Neutrophil (primary cell): ENCODE data around the gene HOXC9.

Source experiments
- H3K27ac ChIP-seq: fragments of 200-600 bp; sonication (generic); 2 replicates; pipeline ENCODE4 v1.5.1; 2016; ENCODE audit warnings: mild to moderate bottlenecking, moderate library complexity
- H3K27me3 ChIP-seq: fragments of 200-600 bp; sonication (generic); 2 replicates; pipeline ENCODE4 v1.6.0; 2016; ENCODE audit warnings: mild to moderate bottlenecking
- H3K36me3 ChIP-seq: fragments of 200-600 bp; sonication (generic); 2 replicates; pipeline ENCODE4 v1.5.1; 2017
- H3K4me1 ChIP-seq, 2 experiments: fragments of 200-600 bp in 1 of 2; sonication (generic) in 1 of 2; 1 replicate in 1 of 2; 2 replicates in 1 of 2; pipeline versions ENCODE4 v1.5.1 to v1.6.1; 2013 to 2016; ENCODE audit warnings: low read depth in 1 of 2, low read length in 1 of 2, mild to moderate bottlenecking in 1 of 2, moderate library complexity in 1 of 2; ENCODE audit not compliant: control insufficient read depth in 1 of 2, insufficient read depth in 1 of 2
- H3K4me3 ChIP-seq, 2 experiments: fragments of 200-600 bp in 1 of 2; sonication (generic) in 1 of 2; 1 replicate in 1 of 2; 2 replicates in 1 of 2; pipeline ENCODE4 v1.5.1; 2013 to 2016; ENCODE audit warnings: low read depth in 1 of 2, low read length in 1 of 2, mild to moderate bottlenecking in 1 of 2, moderate library complexity in 1 of 2
- H3K9me3 ChIP-seq: fragments of 200-600 bp; sonication (generic); 2 replicates; pipeline ENCODE4 v1.5.1; 2016
- TF ChIP-seq, protein P1 (sequence below): fragments of 200-600 bp; sonication (generic); IDR thresholded peaks from 2 replicates; pipeline ENCODE4 v1.5.1; 2016; ENCODE audit warnings: antibody characterized with exemption

The HOXC9 gene

DNA sequence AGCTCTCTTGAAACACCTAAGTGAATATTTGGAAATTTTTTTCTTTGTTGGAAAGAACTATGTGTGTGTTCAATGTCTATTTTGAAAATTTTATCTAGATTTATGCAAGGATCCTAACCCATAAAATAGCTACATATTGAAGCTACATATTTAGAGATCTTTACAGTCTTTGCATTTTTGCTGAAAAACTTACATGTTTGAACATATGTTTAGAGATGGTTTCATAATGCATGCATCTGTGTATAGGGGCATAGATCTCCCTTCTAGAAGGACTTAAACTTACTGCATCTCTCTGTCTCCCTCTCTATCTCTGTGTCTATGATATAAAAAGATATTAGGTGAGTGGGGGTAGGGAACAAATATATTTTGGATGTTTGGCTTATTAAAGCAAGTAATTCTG, 45.4 kb downstream of the HOXC9 start:
- H3K4me3 ChIP-seq = no peak overlapping the region
- no peaks in the 10 kb centered on the region for H3K9me3 ChIP-seq
- TF ChIP-seq, protein P1, sequence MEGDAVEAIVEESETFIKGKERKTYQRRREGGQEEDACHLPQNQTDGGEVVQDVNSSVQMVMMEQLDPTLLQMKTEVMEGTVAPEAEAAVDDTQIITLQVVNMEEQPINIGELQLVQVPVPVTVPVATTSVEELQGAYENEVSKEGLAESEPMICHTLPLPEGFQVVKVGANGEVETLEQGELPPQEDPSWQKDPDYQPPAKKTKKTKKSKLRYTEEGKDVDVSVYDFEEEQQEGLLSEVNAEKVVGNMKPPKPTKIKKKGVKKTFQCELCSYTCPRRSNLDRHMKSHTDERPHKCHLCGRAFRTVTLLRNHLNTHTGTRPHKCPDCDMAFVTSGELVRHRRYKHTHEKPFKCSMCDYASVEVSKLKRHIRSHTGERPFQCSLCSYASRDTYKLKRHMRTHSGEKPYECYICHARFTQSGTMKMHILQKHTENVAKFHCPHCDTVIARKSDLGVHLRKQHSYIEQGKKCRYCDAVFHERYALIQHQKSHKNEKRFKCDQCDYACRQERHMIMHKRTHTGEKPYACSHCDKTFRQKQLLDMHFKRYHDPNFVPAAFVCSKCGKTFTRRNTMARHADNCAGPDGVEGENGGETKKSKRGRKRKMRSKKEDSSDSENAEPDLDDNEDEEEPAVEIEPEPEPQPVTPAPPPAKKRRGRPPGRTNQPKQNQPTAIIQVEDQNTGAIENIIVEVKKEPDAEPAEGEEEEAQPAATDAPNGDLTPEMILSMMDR = no peak
- H3K4me1 ChIP-seq = no peaks in the 10 kb centered on the region
- H3K27ac ChIP-seq = no peak overlapping the region
- H3K27me3 ChIP-seq = peaks cover 100% of the 10 kb centered on the region
- H3K36me3 ChIP-seq = no peaks in the 10 kb centered on the region

DNA sequence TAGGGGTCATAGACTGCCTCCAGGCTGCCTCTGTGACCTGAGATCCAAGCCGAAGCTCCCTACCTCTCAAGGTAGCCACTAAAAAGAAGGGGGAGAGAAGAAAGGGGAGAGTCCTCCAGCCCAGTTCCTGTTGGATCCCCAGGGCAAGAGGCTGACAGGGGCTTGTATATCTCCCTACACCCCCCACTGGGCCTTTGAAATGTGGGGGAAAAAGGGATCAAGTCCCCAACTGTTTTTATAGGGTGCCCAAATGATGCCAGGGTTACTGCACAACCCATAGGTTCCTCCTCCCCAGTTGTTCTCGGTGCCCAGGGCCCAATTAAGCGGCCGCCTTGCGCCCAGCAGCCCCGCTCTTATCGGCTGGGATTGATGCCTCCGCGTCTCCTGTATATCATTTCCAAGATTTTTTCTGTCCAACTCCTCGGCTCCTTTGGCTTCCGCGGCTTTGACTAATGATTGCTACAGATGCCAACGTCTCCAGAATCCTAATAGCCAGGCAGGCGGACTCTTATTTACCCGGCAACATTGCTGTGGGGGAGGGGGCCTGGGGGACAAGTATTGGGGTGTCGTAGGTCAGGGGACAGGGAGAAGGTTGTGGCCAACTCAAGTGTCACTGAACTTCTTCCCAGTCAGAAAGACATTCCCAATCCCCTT, 46.0 kb downstream of the HOXC9 start:
- Histone ChIP-seq H3K9me3 (no peaks in the 10 kb centered on the region), H3K36me3 (no peaks in the 10 kb centered on the region), H3K4me3 (no peak overlapping the region), H3K27ac (no peak overlapping the region), H3K4me1 (no peaks in the 10 kb centered on the region), H3K27me3 (peaks cover 100% of the 10 kb centered on the region)
- TF ChIP-seq, protein P1 = no peak

DNA sequence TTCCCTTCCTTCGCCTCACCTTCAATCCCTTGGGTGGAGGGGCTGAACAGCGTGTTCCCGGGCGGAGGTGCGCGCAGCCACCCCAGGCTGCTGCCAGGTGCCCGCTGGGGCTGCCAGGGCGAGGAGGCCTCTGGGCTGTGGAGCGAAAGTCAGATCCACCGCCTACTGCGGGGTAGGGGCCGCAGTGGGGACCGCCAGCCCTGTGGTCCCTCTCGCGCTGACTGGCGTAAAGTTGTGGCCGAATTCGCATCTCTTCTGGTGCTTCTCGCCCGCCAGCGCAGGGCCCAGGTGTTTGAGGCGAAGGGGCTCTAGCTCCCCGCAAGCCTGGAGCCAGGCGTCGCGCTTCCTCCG, 46.8 kb downstream of the HOXC9 start:
- H3K4me1 ChIP-seq = no peaks in the 10 kb centered on the region
- TF ChIP-seq, protein P1 = no peak
- H3K36me3 ChIP-seq = no peaks in the 10 kb centered on the region
- no peak overlapping the region for H3K27ac ChIP-seq
- H3K27me3 ChIP-seq = peaks cover 100% of the 10 kb centered on the region
- H3K4me3 ChIP-seq = no peak overlapping the region
- H3K9me3 ChIP-seq = no peaks in the 10 kb centered on the region

DNA sequence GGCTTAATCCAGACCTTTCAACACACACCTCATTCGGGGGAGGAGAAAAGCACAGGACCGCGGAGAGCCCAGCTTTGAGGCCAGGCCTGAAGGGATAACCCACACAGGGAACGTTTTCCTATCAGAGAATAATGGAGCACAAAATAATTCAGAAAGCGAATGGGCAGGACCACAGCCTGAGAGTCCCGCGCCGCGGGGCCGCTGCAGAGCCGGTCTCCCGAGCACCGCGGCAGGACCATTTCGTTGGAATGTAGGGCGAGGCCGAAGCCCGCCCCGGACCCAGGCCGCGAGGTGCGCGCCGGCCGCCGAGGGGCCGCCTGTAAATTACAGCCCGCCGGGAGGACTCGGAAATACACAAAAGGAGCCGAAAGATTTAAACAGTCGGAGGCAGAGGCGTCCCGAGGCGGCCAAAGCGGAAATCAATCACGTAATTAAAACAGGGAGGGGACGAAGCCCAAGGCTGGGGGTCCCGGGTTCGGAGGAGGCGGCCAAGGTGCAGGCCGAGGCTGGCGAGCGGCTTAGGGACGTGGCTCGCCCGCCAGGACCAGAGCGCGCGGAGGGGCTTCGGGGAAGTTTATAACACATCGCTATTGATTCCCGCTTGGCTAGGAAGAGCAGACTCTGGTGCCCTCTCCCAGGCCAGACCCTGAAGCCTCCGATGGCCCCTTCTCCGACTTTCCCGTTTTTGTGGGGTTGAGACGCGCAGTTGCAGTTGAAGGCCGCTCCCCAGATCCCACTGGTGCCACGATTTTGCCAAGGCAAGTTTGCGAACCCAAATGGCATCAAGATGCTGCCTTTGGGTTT, 47.4 kb downstream of the HOXC9 start:
- Histone ChIP-seq H3K36me3 (no peaks in the 10 kb centered on the region), H3K4me3 (no peak overlapping the region), H3K27ac (no peak overlapping the region), H3K4me1 (no peaks in the 10 kb centered on the region), H3K9me3 (no peaks in the 10 kb centered on the region), H3K27me3 (peaks cover 100% of the 10 kb centered on the region)
- TF ChIP-seq, protein P1 = no peak

DNA sequence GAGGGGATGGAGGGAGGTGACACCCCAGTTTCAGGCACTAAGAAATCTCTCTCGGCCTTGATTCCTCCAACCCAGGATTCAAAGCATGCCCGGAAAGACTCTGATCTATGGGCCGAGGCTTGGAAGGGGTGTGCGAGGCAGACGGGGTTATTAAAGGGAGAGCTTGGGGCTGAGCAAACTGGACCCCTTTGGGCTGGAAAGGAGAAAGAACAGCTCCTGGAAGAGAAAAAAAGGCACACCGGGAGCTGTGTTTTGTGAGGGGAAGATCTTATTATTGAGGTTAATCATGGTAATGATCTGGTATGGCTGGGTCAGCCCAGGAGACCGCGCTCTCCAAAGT, 48.0 kb downstream of the HOXC9 start:
- Histone ChIP-seq H3K27ac (no peak overlapping the region), H3K9me3 (no peaks in the 10 kb centered on the region), H3K4me1 (no peaks in the 10 kb centered on the region), H3K27me3 (peaks cover 100% of the 10 kb centered on the region), H3K4me3 (no peak overlapping the region), H3K36me3 (no peaks in the 10 kb centered on the region)
- TF ChIP-seq, protein P1 = no peak
